LNCAP (cell line): ENCODE results near the gene QKI.

ENCODE experiments used
- TF ChIP-seq, protein P1 (sequence below): fragments of 450-650 bp; IDR thresholded peaks from 2 replicates; pipeline ENCODE4 v1.5.1; 2017; ENCODE audit warnings: mild to moderate bottlenecking

The QKI gene

DNA sequence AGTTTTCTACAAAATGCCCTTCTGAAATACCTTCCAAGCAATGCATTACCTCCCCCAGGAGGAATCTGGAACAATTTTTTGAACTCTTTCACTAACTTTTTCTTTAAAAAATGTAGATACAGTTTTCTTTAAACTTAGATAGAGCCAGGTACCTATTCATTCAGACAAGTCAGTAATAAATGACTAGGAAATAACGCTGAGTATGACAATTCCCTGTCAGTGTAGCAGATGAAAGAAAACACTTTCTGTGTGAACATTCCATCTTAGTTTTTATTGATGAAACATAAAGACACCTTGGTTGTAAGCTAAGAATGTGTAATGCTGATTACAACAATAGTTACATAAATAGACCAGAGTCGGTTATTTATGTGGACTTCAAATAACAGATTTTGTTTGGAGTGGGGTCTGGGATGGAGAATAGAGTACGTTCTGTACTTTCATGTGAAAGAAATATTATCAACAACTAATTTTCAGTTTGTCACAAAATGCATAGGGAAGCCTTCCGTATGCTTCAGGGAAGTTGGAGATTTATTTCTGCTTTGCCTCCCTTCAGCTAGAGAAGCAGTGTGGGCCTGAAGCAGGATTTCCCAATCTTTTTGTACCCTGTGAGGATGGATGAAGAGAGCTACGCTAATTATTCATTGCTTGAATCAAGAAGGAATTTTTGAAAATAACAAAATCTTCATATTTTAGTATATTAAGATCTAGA is 19.2 kb upstream of the QKI start:
- TF ChIP-seq, protein P1, sequence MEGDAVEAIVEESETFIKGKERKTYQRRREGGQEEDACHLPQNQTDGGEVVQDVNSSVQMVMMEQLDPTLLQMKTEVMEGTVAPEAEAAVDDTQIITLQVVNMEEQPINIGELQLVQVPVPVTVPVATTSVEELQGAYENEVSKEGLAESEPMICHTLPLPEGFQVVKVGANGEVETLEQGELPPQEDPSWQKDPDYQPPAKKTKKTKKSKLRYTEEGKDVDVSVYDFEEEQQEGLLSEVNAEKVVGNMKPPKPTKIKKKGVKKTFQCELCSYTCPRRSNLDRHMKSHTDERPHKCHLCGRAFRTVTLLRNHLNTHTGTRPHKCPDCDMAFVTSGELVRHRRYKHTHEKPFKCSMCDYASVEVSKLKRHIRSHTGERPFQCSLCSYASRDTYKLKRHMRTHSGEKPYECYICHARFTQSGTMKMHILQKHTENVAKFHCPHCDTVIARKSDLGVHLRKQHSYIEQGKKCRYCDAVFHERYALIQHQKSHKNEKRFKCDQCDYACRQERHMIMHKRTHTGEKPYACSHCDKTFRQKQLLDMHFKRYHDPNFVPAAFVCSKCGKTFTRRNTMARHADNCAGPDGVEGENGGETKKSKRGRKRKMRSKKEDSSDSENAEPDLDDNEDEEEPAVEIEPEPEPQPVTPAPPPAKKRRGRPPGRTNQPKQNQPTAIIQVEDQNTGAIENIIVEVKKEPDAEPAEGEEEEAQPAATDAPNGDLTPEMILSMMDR: no peak

DNA sequence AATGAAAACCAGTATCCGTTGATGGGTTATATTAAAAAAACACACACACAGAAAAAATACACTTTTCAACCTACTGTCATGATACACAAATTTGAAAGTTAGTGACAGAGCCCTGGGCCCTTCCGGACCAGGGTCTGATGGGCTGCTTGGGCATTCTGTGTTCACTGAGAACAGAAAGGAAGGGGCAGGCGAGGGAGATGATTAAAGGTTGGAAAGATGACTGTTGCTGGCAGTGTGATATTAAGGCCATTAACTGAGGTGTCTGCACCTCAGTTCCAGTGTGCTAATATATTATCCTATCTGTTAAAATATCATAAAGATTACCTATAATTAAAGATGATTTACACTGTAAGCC is 18.7 kb upstream of the QKI start:
- TF ChIP-seq, protein P1: no peak

DNA sequence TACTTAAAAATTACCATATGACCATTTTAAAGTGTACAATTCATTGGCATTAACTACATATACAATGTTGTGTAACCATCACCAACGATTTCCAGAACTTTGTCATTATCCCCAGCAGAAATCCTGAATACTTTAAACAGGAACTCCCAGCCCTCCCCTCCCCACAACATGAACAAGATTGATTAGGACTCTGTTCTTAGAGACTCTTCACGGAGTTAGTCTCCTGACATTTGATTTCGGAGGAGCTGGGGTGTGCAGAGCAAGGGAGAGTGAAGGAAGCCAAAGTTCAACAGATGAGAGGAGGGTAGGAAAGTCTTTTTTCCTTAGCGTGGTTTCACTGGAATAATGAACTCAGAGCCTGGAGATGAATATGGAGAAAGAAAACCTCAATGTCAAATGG is 17.2 kb upstream of the QKI start:
- TF ChIP-seq, protein P1: no peak

DNA sequence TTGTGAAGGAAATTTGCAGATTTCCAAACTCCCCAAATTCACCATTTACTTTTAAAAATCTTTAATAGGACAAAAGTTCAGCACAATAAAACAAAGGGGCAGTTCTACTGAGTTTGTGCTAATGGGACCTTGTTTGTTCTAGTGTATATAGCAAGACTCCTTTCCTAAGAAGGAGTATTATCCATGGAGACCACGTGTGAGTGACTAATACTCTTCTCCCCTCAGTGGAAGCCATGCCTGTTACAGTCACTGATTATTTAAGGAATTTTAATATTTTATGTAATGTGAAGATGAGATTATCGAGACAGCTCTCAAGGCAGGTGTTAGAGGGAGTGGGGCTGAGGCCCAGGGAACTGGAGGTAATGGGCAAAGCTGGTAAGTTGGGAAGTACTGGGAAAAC is 16.4 kb upstream of the QKI start:
- TF ChIP-seq, protein P1: no peak

DNA sequence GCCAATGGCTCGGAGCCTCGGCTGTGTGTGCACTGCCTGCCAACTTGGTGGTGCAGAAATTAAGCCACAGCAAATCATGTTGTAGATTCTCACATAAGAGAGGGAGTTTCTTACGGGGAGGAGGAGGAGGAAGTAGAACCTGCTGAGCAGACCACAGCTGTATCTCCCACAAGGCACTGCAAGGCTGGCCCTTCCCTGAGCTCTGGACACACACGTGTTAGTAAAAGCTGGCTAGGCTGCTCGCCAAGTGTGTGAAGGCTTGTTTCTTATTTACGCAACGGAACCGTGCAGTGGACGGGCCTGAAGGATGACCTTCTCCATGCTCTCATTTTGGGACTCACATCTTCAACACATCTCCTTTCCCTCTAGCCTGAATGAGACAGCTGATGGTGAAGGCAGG is 15.7 kb upstream of the QKI start:
- TF ChIP-seq, protein P1: no peak

DNA sequence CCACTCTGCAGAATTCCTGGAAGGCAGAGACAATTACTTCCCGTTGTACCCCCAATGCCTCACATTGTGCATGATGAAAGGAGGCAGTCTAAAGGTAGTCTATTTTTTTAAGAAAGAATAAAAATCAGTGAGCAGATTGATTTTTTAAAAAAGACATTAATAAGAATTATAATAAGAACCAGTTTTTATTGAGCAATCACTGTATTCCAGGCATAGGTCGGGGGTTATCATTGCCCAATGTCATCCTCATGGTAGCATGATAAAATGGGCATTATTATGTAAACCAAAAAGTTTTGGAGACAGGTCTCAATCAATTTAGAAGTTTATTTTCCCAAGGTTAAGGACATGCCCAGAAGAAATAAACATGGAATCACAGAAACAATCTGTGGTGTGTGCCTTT is 14.0 kb upstream of the QKI start:
- TF ChIP-seq, protein P1: no peak

DNA sequence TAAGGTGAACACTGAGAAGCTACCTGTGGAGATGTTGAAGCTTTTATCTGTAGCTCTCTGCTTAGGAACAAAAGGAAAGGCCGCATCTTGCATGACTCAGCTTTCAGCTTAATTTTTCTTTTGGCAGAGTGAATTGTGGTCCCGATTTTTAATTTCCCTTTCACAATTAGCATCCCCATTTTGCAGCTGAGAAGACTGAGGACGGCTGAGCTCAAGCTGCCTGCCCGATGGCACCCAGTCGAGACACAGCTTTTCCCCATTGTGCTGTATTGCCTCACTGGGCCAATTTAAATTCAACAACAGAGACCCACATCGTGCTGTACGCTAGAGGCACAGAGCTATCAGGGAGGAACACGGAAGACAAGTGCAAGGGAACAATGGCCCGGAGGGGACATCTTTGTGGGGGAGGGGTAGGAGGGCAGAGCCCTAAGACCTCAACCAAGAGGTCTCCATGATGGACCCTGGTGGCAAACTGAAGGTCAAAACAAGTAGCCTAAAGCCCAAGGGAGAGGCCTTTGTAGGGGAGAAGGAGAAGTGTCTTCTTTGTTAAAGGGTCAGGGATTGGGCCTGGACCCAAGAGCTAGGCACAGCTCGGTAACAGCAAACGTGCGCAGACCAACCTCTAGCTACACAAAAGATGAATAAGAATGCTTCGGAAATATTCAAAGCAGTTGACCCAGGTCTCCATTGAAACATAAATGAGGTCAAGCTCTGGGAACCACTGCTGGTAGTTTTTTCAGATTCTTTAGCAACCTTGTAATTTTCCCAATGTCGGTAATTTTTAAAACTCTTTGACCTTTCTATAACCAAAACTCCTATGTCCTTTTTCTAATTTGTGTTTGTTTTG is 13.3 kb upstream of the QKI start:
- TF ChIP-seq, protein P1: no peak
